Mesenchymal stem cell (in vitro differentiated cells and primary cell): ENCODE data around the gene CCDC24. TPM values are rescaled to one million over a fixed set of nuclear protein-coding genes. Genes with fewer than 3 reads are reported as not detected.

Experiments
- DNase-seq: peaks from one replicate; pipeline ENCODE4 v3.0.0-alpha.2; 2013
- H2AFZ ChIP-seq: one replicate; pipeline ENCODE4 v1.6.1; 2013; ENCODE audit warnings: low read depth, mild to moderate bottlenecking, control low read depth, inconsistent platforms, low read length, moderate library complexity
- H2AK5ac ChIP-seq: 2 replicates; pipeline ENCODE4 v1.6.1; 2013; ENCODE audit warnings: low read length, moderate library complexity, mild to moderate bottlenecking, inconsistent platforms; ENCODE audit not compliant: severe bottlenecking
- H2BK120ac ChIP-seq: one replicate; pipeline ENCODE4 v1.6.1; 2013; ENCODE audit warnings: low read depth, mild to moderate bottlenecking, inconsistent platforms, low read length, moderate library complexity
- H2BK12ac ChIP-seq, 2 experiments: one replicate each; pipeline ENCODE4 v1.6.1; 2013; ENCODE audit warnings: inconsistent platforms in 2 of 2, low read length in 2 of 2, mild to moderate bottlenecking in 2 of 2, moderate library complexity in 2 of 2, control low read depth in 1 of 2
- H2BK15ac ChIP-seq: one replicate; pipeline ENCODE4 v1.6.1; 2013; ENCODE audit warnings: mild to moderate bottlenecking, low read depth, inconsistent platforms; ENCODE audit not compliant: poor library complexity, severe bottlenecking
- H2BK5ac ChIP-seq: 2 replicates; pipeline ENCODE4 v1.6.1; 2013; ENCODE audit warnings: low read depth, mild to moderate bottlenecking, low read length, control low read depth, inconsistent platforms; ENCODE audit not compliant: poor library complexity, severe bottlenecking
- H3K14ac ChIP-seq, 2 experiments: one replicate each; pipeline ENCODE4 v1.6.1; 2013; ENCODE audit warnings: inconsistent platforms in 2 of 2, low read length in 2 of 2, control low read depth in 1 of 2, mild to moderate bottlenecking in 1 of 2, moderate library complexity in 1 of 2
- H3K18ac ChIP-seq, 2 experiments: one replicate each; pipeline ENCODE4 v1.6.1; 2013; ENCODE audit warnings: inconsistent platforms in 2 of 2, low read length in 2 of 2, control low read depth in 1 of 2, low read depth in 1 of 2, mild to moderate bottlenecking in 1 of 2
- H3K23ac ChIP-seq, 2 experiments: one replicate each; pipeline ENCODE4 v1.6.1; 2013; ENCODE audit warnings: inconsistent platforms in 2 of 2, low read length in 2 of 2, mild to moderate bottlenecking in 2 of 2, moderate library complexity in 2 of 2, control low read depth in 1 of 2
- H3K27ac ChIP-seq: 2 replicates; pipeline ENCODE4 v1.5.1; 2013; ENCODE audit warnings: mild to moderate bottlenecking, moderate library complexity, low read length, control low read depth, inconsistent platforms; ENCODE audit not compliant: poor library complexity, severe bottlenecking
- H3K27me3 ChIP-seq, 2 experiments: 2 replicates each; pipeline versions ENCODE4 v1.6.1 to v1.7.0; 2013; ENCODE audit warnings: low read length in 2 of 2, mild to moderate bottlenecking in 2 of 2, moderate library complexity in 2 of 2, control low read depth in 1 of 2, inconsistent platforms in 1 of 2; ENCODE audit not compliant: control insufficient read depth in 1 of 2, insufficient read depth in 1 of 2
- H3K36me3 ChIP-seq, 2 experiments: 2 replicates each; pipeline versions ENCODE4 v1.6.1 to v1.7.0; 2013; ENCODE audit warnings: low read length in 2 of 2, control low read depth in 1 of 2, inconsistent platforms in 1 of 2, low read depth in 1 of 2, mild to moderate bottlenecking in 1 of 2; ENCODE audit not compliant: insufficient read depth in 2 of 2, control insufficient read depth in 1 of 2
- H3K4ac ChIP-seq, 2 experiments: one replicate each; pipeline ENCODE4 v1.6.1; 2013; ENCODE audit warnings: inconsistent platforms in 2 of 2, low read length in 2 of 2, mild to moderate bottlenecking in 2 of 2, moderate library complexity in 2 of 2, control low read depth in 1 of 2, low read depth in 1 of 2
- H3K4me1 ChIP-seq: 2 replicates; pipeline ENCODE4 v1.6.1; 2013; ENCODE audit warnings: low read depth, low read length, control low read depth; ENCODE audit not compliant: control insufficient read depth, insufficient read depth
- H3K4me2 ChIP-seq: 2 replicates; pipeline ENCODE4 v1.6.1; 2013; ENCODE audit warnings: low read length, mild to moderate bottlenecking, inconsistent platforms; ENCODE audit not compliant: poor library complexity, severe bottlenecking
- H3K4me3 ChIP-seq, 2 experiments: 2 replicates each; pipeline versions ENCODE4 v1.5.1 to v1.7.0; 2013; ENCODE audit warnings: low read length in 2 of 2, mild to moderate bottlenecking in 2 of 2, control low read depth in 1 of 2, low read depth in 1 of 2; ENCODE audit not compliant: insufficient read depth in 1 of 2
- H3K79me1 ChIP-seq: replicated peaks from 2 replicates; pipeline ENCODE4 v1.6.1; 2013; ENCODE audit warnings: mild to moderate bottlenecking, control low read depth, low read length, inconsistent platforms; ENCODE audit not compliant: poor library complexity, severe bottlenecking
- H3K9ac ChIP-seq: 2 replicates; pipeline ENCODE4 v1.7.0; 2013; ENCODE audit warnings: mild to moderate bottlenecking, low read length, moderate library complexity
- H3K9me3 ChIP-seq: 2 replicates; pipeline ENCODE4 v1.7.0; 2013; ENCODE audit warnings: mild to moderate bottlenecking, low read length; ENCODE audit not compliant: control insufficient read depth
- H4K8ac ChIP-seq: one replicate; pipeline ENCODE4 v1.6.1; 2013; ENCODE audit warnings: inconsistent platforms, mild to moderate bottlenecking, low read length, moderate library complexity
- H4K91ac ChIP-seq: one replicate; pipeline ENCODE4 v1.6.1; 2013; ENCODE audit warnings: mild to moderate bottlenecking, low read length, inconsistent platforms
- WGBS: methylation state at CpG from one replicate; pipeline ENCODE4 v1.1.7; 2013; ENCODE audit warnings: mixed read lengths; 5-methylcytosine and 5-hydroxymethylcytosine counted together
- polyA plus RNA-seq, 2 experiments: library from polyadenylated mRNA; stranded (reverse); fragments of 200-250 nt; gene quantifications; one replicate each; pipeline ENCODE4 v1.2.3, GENCODE V29; 2013

Gene CCDC24
- 2.9 TPM for polyA plus RNA-seq (2013, experiment 1 of 2)
- polyA plus RNA-seq (2013, experiment 2 of 2), result 3.2 TPM

GRCh38 chr1:43991476-43992231 is at the start of gene CCDC24:
Gene CCDC24, plus strand, starts transcription at chr1:43991599. Its CDS starts 280 bp downstream, at chr1:43991879.
- WGBS, result under 1% methylated on average over 49 of the region's 66 CpGs
- no peaks in the 10 kb centered on the region for H3K79me1 ChIP-seq

DNA sequence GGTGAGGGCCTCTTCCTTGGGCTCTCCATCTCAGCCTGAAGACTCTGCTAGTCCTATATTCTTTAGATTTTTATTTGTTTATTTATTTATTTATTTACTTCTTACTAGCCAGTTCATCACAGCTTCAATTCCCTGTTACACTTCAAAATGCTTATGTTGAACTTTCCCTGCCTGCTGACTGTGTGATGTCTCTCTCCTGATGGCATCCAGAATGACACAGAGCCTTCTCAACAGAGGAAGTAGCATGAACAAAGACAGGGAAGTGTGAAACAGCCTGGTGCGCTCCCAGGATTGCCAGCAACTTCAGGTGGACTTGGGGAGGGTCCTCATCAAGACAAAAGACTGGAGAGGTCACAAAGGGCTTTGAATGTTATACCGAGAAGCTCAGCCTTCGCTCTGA is 49.0 kb upstream of the CCDC24 start:
- no peak overlapping the region for H3K9ac ChIP-seq
- no peak overlapping the region for H3K4ac ChIP-seq
- H3K23ac ChIP-seq, result no peak overlapping the region
- WGBS, result 97% methylated on average over 3 of the region's 3 CpGs
- peaks cover 13 to 25% of the 10 kb centered on the region in 2 experiments for H3K27me3 ChIP-seq
- H3K4me3 ChIP-seq, result no peak overlapping the region
- no peak overlapping the region for H2AK5ac ChIP-seq
- no peak overlapping the region for H3K27ac ChIP-seq
- no peak overlapping the region for H2BK15ac ChIP-seq
- H2BK120ac ChIP-seq, result no peak overlapping the region
- H3K9me3 ChIP-seq, result no peaks in the 10 kb centered on the region
- no peak overlapping the region for H3K14ac ChIP-seq
- no peaks in the 10 kb centered on the region for H3K36me3 ChIP-seq
- H2BK12ac ChIP-seq, result no peak overlapping the region
- no peak for DNase-seq
- H2AFZ ChIP-seq, result no peak overlapping the region
- no peak overlapping the region for H3K18ac ChIP-seq
- peaks cover 5% of the 10 kb centered on the region for H3K79me1 ChIP-seq
- H4K8ac ChIP-seq, result no peak overlapping the region
- no peak overlapping the region for H3K4me2 ChIP-seq
- H2BK5ac ChIP-seq, result no peak overlapping the region
- peaks cover 11% of the 10 kb centered on the region for H3K4me1 ChIP-seq
- no peak overlapping the region for H4K91ac ChIP-seq

More at GRCh38 chr1:43991476-43992231, at the start of gene CCDC24:
- Histone ChIP-seq H2BK5ac (no peak within 1 kb of the TSS), H3K14ac (peak within 1 kb of the TSS in 1 of 2 experiments; percentile 28), H3K18ac (peak within 1 kb of the TSS; percentile 52 to 97), H3K23ac (peak within 1 kb of the TSS in 1 of 2 experiments; percentile 81), H2AK5ac (peak within 1 kb of the TSS; percentile 38), H3K9ac (peak within 1 kb of the TSS; percentile 91), H4K91ac (no peak within 1 kb of the TSS), H2AFZ (peak within 1 kb of the TSS; percentile 94), H3K27ac (peak within 1 kb of the TSS; percentile 41), H4K8ac (peak within 1 kb of the TSS; percentile 46), H3K27me3 (no peaks in the 10 kb centered on the region), H3K4me3 (peak within 1 kb of the TSS; percentile 79 to 84), H2BK15ac (peak within 1 kb of the TSS; percentile 34), H2BK120ac (no peak within 1 kb of the TSS), H3K4ac (peak within 1 kb of the TSS; percentile 47 to 49), H3K4me2 (peak within 1 kb of the TSS; percentile 82), H3K36me3 (peaks cover 2 to 12% of the 10 kb centered on the region in 2 experiments), H3K4me1 (peaks cover 31% of the 10 kb centered on the region), H3K9me3 (no peaks in the 10 kb centered on the region), H2BK12ac (no peak within 1 kb of the TSS)
- DNase-seq, result peak; percentile 84

DNA sequence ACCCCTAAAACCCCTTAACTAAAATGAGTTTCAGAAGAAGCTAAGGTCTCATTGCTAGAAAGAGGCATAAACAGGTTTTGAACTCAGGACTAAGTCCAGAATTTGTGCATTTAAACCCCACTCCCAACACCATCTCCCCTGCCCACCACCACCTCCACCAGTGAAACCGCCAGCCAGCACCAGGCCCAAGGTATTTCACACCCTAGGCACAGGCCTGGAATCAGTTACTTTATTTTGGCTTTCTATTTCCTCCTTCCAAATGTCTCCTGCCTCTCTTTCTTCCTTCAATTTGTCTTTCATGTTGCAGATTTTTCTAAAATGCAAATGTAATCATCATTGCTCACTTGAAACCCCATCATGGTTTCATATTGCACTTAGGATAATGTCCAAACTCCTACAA is 46.5 kb upstream of the CCDC24 start:
- no peak for DNase-seq
- Histone ChIP-seq H2BK15ac (no peak overlapping the region), H3K4me3 (no peak overlapping the region), H3K23ac (no peak overlapping the region), H3K9ac (no peak overlapping the region), H4K91ac (no peak overlapping the region), H2BK120ac (no peak overlapping the region), H3K27me3 (peaks cover 3% of the 10 kb centered on the region in 2 experiments), H3K27ac (no peak overlapping the region), H2AFZ (no peak overlapping the region), H3K4ac (no peak overlapping the region), H3K4me2 (no peak overlapping the region), H3K79me1 (peaks cover 28% of the 10 kb centered on the region), H3K18ac (no peak overlapping the region), H2BK5ac (no peak overlapping the region), H4K8ac (no peak overlapping the region), H2AK5ac (no peak overlapping the region), H2BK12ac (no peak overlapping the region), H3K14ac (no peak overlapping the region), H3K36me3 (peaks cover 7% of the 10 kb centered on the region in 2 experiments), H3K9me3 (no peaks in the 10 kb centered on the region), H3K4me1 (peaks cover 28% of the 10 kb centered on the region)
- 96% methylated on average over 1 of the region's 1 CpG for WGBS

GRCh38 chr1:43945674-43946235 is 45.6 kb upstream of the CCDC24 start:
- H3K4me3 ChIP-seq, result peak overlapping the region; percentile 10 to 99
- H3K79me1 ChIP-seq, result peaks cover 29% of the 10 kb centered on the region
- H2BK15ac ChIP-seq, result no peak overlapping the region
- no peak overlapping the region for H4K91ac ChIP-seq
- no peak overlapping the region for H4K8ac ChIP-seq
- no peak overlapping the region for H3K27ac ChIP-seq
- no peak overlapping the region for H2BK120ac ChIP-seq
- H3K4ac ChIP-seq, result no peak overlapping the region
- peak overlapping the region; percentile 100 for H3K9ac ChIP-seq
- H3K27me3 ChIP-seq, result no peaks in the 10 kb centered on the region
- H3K14ac ChIP-seq, result no peak overlapping the region
- H3K36me3 ChIP-seq, result peaks cover 9 to 16% of the 10 kb centered on the region in 2 experiments
- no peak overlapping the region for H2BK12ac ChIP-seq
- no peak overlapping the region for H2AFZ ChIP-seq
- no peak overlapping the region for H3K18ac ChIP-seq
- H2BK5ac ChIP-seq, result no peak overlapping the region
- DNase-seq, result no peak
- H3K23ac ChIP-seq, result no peak overlapping the region
- H2AK5ac ChIP-seq, result no peak overlapping the region
- no peaks in the 10 kb centered on the region for H3K9me3 ChIP-seq
- 64% methylated on average over 3 of the region's 3 CpGs for WGBS
- peak overlapping the region; percentile 85 for H3K4me2 ChIP-seq
- peaks cover 28% of the 10 kb centered on the region for H3K4me1 ChIP-seq
